Right atrium auricular region (tissue), 2 donors: ENCODE data around the gene CDC14A. TPM values are rescaled to one million over a fixed set of nuclear protein-coding genes. Genes with fewer than 3 reads are reported as not detected.

Experiments
- DNase-seq: peaks from one replicate; pipeline ENCODE4 v3.0.0-alpha.2; 2019; ENCODE audit warnings: low spot score
- H3K27ac ChIP-seq, 2 donors: fragments of 200-600 bp; sonication (generic); 1 replicate in 1 of 2; 2 replicates in 1 of 2; pipeline ENCODE4 v1.5.1; 2016 to 2019
- H3K27me3 ChIP-seq, 2 donors: fragments of 200-600 bp; sonication (generic); one replicate each; pipeline versions ENCODE4 v1.5.1 to v1.6.0; 2017 to 2019
- H3K36me3 ChIP-seq: fragments of 200-600 bp; sonication (generic); one replicate; pipeline ENCODE4 v1.5.1; 2016
- H3K4me1 ChIP-seq, 2 donors: fragments of 200-600 bp; sonication (generic); one replicate each; pipeline versions ENCODE4 v1.5.1 to v1.6.0; 2017 to 2019
- H3K4me3 ChIP-seq, 2 donors: fragments of 200-600 bp; sonication (generic); 1 replicate in 1 of 2; 2 replicates in 1 of 2; pipeline ENCODE4 v1.5.1; 2017 to 2019; ENCODE audit warnings: mild to moderate bottlenecking in 1 of 2, moderate library complexity in 1 of 2
- H3K9me3 ChIP-seq, 2 donors: fragments of 200-600 bp; sonication (generic); one replicate each; pipeline ENCODE4 v1.5.1; 2019
- CTCF ChIP-seq, 2 donors: fragments of 200-600 bp; sonication (generic); IDR thresholded peaks; one replicate each; pipeline ENCODE4 v1.5.1; 2019; ENCODE audit warnings: antibody characterized with exemption in 2 of 2
- total RNA-seq, 2 donors: library from RNA; depleted of rRNA; stranded (reverse); fragments of >200 nt; gene quantifications; one replicate each; pipeline ENCODE4 v1.1.0, GENCODE V29; 2016

Gene CDC14A
- total RNA-seq, 2 donors from 2014 or later, result 5.3 to 5.5 TPM

- H3K36me3 ChIP-seq, result peaks cover 12% of the 10 kb centered on the region
- no peak overlapping the region for H3K4me3 ChIP-seq
- peaks cover 0 to 10% of the 10 kb centered on the region in 2 donors for H3K4me1 ChIP-seq
- H3K27me3 ChIP-seq, result no peaks in the 10 kb centered on the region
- H3K9me3 ChIP-seq, result no peaks in the 10 kb centered on the region
- no peak for DNase-seq
- H3K27ac ChIP-seq, result no peak overlapping the region
- no peak for TF ChIP-seq CTCF (IDR thresholded peaks at IDR 0.05)
Observed at GRCh38 chr1:100391675-100392074, 39.4 kb downstream of the CDC14A start.

- no peak overlapping the region for H3K27ac ChIP-seq
- DNase-seq, result no peak
- no peak for TF ChIP-seq CTCF (IDR thresholded peaks at IDR 0.05)
Observed at GRCh38 chr1:100392756-100393155, 40.5 kb downstream of the CDC14A start.

GRCh38 chr1:100394285-100394684 lies 42.0 kb downstream of the CDC14A start:
- TF ChIP-seq CTCF (IDR thresholded peaks at IDR 0.05), result no peak
- Histone ChIP-seq H3K4me3 (no peak overlapping the region), H3K27ac (no peak overlapping the region), H3K27me3 (no peaks in the 10 kb centered on the region), H3K36me3 (peaks cover 12% of the 10 kb centered on the region), H3K4me1 (no peaks in the 10 kb centered on the region), H3K9me3 (no peaks in the 10 kb centered on the region)
- DNase-seq, result no peak

More at GRCh38 chr1:100392756-100393155, 40.5 kb downstream of the CDC14A start:
- peaks cover 0 to 4% of the 10 kb centered on the region in 2 donors for H3K4me1 ChIP-seq
- no peaks in the 10 kb centered on the region for H3K9me3 ChIP-seq
- H3K36me3 ChIP-seq, result peaks cover 12% of the 10 kb centered on the region
- no peak overlapping the region for H3K4me3 ChIP-seq
- no peaks in the 10 kb centered on the region for H3K27me3 ChIP-seq

- no peak for TF ChIP-seq CTCF (IDR thresholded peaks at IDR 0.05)
- Histone ChIP-seq H3K27me3 (no peaks in the 10 kb centered on the region), H3K4me1 (peaks cover 0 to 10% of the 10 kb centered on the region in 2 donors), H3K36me3 (peaks cover 10% of the 10 kb centered on the region), H3K9me3 (no peaks in the 10 kb centered on the region), H3K27ac (no peak overlapping the region), H3K4me3 (no peak overlapping the region)
- no peak for DNase-seq
Observed at GRCh38 chr1:100395913-100396312, 43.6 kb downstream of the CDC14A start.

GRCh38 chr1:100396651-100397050 lies 44.3 kb downstream of the CDC14A start:
- Histone ChIP-seq H3K27me3 (no peaks in the 10 kb centered on the region), H3K36me3 (peaks cover 2% of the 10 kb centered on the region), H3K4me3 (no peak overlapping the region), H3K9me3 (no peaks in the 10 kb centered on the region), H3K27ac (no peak overlapping the region), H3K4me1 (peaks cover 0 to 11% of the 10 kb centered on the region in 2 donors)
- DNase-seq, result no peak
- TF ChIP-seq CTCF (IDR thresholded peaks at IDR 0.05), result peak in 1 of 2 donors; percentile 23

GRCh38 chr1:100397681-100398080 lies 45.4 kb downstream of the CDC14A start:
- Histone ChIP-seq H3K9me3 (no peaks in the 10 kb centered on the region), H3K36me3 (no peaks in the 10 kb centered on the region), H3K4me3 (no peak overlapping the region), H3K4me1 (peaks cover 0 to 11% of the 10 kb centered on the region in 2 donors), H3K27me3 (no peaks in the 10 kb centered on the region), H3K27ac (no peak overlapping the region)
- no peak for DNase-seq
- no peak for TF ChIP-seq CTCF (IDR thresholded peaks at IDR 0.05)
